ENCODE data around the gene GATA5.
"Not testable (repeated sequence)": the region's sequence is repeated elsewhere in the genome, so short reads cannot be mapped to it uniquely, and the experiment has no call there.

The GATA5 gene

GRCh38 chr20:62427172-62428001 is 48.4 kb downstream of the GATA5 start, which contains the start of gene RBBP8NL:
RBBP8NL (minus strand) TSS chr20:62427539; CDS start chr20:62419647, 7,892 bp downstream.
- no peak for DNase-seq

GRCh38 chr20:62426699-62427131 is 49.1 kb downstream of the GATA5 start:
- no peak for DNase-seq

- DNase-seq, result not testable (repeated sequence)
These were observed 49.8 kb downstream of the GATA5 start for GRCh38 chr20:62426059-62426348.

- DNase-seq, result no peak
These were observed 50.3 kb downstream of the GATA5 start for GRCh38 chr20:62425281-62426058.

GRCh38 chr20:62424249-62425107 is 51.3 kb downstream of the GATA5 start:
- DNase-seq, result no peak

GRCh38 chr20:62423326-62423706 is 52.5 kb downstream of the GATA5 start:
- DNase-seq, result no peak

GRCh38 chr20:62422636-62423325 is 53.0 kb downstream of the GATA5 start:
- DNase-seq, result no peak

GRCh38 chr20:62421716-62421990 is 54.1 kb downstream of the GATA5 start:
- no peak for DNase-seq

- no peak for DNase-seq
These were observed 54.7 kb downstream of the GATA5 start for GRCh38 chr20:62420846-62421715.

- no peak for DNase-seq
These were observed 56.0 kb downstream of the GATA5 start for GRCh38 chr20:62419759-62420158.

- DNase-seq, result no peak
These were observed 56.9 kb downstream of the GATA5 start for GRCh38 chr20:62418709-62419487.

GRCh38 chr20:62417981-62418708 is 57.6 kb downstream of the GATA5 start:
- DNase-seq, result no peak

GRCh38 chr20:62416651-62417637 is 58.9 kb downstream of the GATA5 start:
- no peak for DNase-seq

GRCh38 chr20:62415354-62416111 is 60.3 kb downstream of the GATA5 start:
- no peak for DNase-seq

- DNase-seq, result no peak
These were observed 61.8 kb downstream of the GATA5 start for GRCh38 chr20:62413896-62414481.

Measured in NCI-H524 treated with DMSO at 0.1 percent for 48 hours (cell line).